ENCODE results near the gene GRHPR.

GRHPR gene

DNA sequence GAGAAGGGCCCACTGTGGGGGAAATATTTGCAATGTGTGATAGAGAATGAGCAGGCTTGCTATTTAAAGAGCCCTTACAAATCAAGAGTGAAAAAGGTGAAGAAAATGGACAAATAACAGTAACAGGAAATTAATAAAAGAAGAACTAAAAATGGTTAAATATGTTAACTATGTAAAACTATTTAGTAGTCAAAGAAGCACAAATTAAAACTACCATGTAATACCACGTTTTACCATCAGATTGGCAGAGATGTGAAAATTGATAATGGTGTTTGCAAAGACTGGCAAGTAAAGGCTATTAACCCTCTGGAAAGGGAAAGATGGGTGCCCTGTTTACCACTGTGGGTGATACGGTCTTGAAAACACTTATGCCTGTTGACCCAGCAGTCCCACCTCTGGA, 23.2 kb upstream of the GRHPR start:
- DNase-seq = no peak

DNA sequence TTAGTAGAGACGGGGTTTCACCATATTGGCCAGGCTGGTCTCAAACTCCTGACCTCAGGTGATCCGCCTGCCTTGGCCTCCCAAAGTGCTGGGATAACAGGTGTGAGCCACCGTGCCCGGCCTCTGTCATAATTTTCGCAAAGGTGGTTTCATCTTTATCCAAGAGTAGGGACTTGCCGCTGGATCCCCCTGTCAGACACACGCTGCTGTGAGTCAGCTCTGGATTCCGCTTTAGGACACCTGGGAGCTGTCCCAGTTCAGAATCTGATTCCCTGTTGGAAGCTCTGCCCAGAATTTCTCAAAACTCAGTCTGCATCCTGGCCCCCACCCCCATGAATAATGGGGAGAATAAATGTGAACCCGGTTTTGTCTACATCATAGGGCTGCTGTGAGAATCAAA, 17.9 kb upstream of the GRHPR start:
- no peak for DNase-seq

DNA sequence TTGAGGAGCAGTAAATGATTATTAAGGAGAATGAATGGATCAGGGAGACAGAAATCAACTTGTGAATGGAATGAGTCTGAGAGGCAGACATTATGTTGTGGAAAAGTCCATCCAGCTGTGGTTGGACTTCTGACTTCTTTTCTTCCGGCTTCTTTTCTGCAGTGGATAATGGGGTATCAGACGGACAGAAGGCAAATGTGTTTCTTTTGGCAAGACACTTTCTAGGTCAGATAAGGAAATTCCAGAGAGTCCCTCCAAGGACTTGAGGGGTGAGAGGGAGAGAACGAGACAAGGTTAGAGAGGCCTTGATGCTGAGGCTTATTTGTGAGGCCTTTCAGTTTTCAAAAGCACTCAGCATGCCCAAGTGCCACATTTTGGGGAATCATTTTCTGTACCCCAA, 17.1 kb upstream of the GRHPR start:
- DNase-seq = no peak

DNA sequence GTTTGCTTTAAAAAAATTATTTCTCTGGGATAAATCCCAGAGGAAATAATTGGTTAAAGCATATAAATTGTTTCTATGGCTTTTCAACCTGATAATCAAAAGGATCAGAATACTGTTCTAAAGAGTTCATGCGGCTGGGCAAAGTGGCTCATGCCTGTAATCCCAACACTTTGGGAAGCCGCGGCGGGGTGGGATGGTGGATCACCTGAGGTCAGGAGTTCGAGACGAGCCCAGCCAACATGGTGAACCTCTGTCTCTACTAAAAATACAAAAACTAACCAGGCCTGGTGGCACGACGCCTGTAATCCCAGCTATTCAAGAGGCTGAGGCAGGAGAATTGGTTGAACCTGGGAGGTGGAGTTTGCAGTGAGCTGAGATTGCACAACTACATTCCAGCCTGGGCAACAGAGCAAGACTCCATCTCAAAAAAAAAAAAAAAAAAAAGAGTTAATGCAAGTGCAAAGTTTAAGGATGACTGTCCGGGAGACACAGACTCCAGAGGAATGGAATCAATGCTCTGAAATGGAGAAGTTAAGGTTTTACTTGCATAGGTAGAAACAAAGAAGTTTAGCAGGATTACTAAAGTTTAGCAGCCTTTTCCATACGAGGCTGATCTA, 16.6 kb upstream of the GRHPR start:
- DNase-seq = no peak

DNA sequence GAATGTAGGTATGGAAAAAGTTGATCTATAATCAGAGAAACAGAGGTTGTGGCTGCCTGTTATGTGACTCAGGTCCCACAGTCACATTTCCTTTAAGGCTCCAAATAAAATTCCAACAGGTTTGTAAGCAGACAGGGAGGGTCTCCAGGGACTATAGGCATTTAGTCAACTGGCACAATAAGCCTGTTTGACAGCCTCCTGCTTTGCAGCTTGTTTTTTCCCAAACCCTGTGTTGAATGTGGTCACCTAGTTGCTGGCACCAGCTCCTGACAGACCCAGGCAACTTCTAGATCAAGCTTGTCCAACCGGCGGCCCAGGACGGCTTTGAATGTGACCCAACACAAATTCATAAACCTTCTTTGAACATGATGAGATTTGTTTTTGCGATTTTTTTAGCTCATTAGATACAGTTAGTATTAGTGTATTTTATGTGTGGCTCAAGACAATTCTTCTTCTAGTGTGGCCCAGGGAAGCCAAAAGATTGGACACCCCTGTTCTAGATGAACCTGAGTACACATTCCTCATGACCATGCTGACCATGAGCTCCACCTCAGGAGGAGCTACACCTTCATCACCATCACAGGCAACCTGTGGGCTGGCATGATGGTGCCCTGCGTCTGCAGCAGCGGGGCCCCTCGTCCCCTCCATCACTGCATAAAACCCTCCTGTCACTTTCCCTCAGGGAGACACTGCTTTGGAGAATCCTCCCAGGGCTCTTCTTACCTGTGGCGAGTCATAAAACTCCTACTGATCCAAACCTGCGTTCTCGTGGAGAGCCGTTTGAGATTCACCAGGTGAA, 15.7 kb upstream of the GRHPR start:
- DNase-seq = no peak

DNA sequence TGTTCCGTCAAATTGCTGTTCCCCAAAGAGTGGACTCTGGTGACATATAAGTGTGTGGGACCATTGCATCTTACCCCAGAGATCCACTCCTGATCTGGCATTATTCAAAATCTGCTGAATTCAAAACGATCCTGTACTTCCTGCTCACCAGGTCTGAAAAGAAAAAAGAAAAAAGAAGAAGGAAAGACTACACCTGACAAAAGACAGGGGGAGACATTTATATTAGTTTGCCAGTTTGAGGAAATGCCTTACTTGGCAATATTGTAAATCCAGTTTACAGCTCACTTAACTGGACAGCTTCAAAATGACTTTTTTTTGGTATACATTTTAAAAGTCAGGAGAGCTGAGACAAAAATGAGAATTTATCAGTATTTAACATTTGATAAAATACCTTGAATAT, 15.0 kb upstream of the GRHPR start:
- DNase-seq = no peak

DNA sequence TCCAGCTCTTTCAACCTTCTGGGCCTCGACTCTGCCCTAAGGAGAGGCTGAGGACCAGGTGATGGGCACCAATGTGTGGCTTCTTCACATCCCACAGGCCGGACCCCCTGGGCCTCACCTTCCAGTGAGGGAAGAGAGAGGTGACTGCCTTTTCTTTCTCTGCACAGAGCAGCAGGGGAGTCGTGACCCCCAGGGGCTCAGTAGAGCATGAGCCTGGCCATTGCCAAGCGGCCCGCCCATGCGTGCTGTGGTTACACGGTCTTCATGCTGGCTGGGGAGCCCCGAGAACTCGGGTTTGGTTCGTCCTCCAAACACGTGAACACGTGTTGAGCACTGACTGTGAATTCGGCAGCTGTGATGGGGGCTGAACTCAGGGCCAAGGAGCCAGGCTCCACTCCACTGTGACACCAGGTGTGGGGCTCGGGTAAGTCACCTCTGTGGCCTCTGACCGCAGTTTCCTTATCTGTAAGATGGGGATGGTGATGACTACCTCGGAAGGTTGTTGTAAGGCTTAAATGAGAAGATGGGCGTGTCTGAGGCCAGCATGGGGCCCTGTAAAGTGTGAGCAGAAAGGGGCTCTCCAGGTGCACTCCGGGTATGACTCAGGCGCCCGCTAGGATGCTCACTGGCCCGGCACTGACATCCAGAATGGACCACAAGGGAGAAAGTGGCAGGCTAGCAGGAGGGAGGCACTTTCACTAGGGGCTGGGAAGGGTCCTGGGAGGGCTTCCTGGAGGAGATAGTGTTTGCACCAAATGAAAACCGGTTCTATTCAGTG, 13.4 kb upstream of the GRHPR start:
- DNase-seq = no peak

DNA sequence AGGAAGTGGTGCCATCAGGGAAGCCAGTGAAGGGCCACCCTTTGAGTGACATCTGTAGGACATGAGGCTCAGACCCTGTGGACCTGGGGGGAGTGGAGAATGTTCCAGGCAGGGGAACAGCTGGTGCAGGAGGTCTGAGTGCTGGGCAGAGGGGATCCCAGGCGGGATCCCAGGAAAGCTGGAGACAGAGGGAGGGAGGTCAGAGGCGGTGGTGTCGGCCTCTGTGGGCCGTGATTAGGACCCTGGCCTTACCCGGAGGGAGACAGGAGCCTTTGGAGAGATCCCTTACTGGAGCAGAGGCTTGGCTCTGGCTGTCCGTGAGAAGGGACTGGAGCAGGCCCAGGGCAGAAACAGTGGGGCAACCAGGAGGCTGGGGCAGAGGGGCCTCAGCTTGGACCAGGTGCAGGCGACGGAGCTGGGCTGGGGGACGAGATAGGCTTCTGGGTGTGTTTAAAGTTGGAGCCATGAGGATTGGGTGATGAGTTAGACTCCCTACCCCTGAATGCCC, 12.1 kb upstream of the GRHPR start:
- DNase-seq = no peak

DNA sequence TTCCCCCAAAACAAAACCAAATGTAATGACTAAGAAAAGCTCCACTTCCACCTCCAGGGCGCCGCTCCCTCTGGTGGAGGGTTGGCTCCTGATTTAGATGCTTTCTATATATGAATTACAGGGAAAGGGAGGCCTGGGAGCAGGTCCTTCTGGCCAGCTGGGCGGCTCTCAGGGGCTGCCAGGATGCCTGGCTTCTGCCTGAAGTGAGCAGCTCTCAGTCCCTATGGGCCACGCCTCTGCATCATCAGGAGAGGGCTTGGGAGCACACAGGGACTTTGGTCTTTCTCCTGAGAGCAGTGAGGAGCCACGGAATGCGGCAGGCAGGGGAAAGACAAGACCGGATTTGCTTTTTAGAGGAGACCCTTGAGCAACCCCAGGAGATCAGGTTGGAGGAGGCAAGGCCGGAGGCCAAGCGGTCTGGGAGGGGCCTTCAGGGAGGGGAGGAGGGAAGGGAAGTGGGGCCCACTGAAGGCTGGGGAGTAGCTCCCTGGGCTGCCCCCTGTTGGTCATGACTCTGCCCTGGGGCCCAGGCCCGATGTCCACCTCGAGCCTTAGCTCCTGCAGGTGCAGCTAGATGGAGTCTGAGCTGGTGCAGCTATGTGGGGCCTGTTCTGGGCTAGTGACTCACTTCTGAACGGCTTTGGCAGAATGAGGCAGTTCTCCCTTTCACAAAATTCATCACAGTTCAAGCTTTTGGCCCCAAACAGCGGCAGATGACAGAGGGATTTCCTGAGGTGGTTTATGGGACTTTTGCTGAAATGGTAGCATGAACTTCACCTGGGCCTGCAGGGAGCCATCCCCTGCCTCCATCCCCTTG, 11.3 kb upstream of the GRHPR start:
- DNase-seq = no peak

DNA sequence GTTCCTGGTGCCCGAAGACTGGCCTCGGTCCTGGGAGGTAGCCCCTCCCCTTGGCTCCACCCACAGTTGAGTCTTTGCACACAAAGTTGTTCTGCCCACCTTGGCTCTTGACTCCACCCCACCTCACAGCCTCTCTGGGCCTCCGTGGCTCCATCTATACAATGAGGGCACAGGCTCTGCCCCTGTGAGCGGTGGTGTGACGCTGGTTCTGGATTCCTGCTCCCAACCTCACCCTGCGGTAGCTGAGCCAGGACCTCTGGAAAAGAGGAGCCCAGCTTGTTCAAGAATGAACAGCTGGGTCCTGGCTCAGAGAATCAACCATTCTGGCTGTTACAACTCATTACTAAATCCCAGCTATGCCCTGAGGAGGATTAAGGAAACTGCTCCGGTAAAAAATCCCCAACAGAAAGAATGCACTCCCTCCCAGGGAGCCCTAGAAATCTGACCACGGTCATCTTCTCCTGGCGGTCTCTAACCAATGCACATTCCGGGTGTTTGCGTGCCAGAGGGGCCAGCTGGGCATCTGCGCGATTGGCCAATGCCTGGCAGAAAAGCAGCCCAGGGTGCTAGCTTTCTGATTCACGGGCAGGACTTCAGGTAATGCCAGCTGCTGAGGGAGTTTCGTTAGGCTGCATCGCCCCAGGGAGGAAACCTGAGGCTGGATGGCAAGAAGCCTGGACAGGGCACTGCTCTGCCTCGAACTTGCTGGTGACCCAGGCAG, 9.9 kb upstream of the GRHPR start:
- DNase-seq = no peak

DNA sequence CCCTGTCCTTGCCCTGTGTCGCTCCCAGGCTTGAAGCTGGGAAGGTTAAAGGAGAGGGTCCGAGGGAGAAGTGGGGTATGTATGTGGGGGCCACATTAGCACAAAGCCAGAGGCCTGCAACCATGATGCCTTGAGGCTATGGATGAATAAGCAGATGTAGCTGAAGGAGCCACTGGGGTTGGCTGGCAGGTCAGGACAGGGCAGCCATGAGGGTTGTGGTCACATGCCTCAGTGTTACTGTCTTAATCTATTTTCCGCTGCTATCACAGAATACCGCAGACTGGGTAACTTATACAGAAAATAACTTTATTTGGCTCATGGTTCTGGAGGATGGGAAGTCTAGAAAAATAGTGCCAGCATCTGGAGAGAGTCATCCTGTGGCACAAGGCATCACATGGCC, 9.2 kb upstream of the GRHPR start:
- no peak for DNase-seq

DNA sequence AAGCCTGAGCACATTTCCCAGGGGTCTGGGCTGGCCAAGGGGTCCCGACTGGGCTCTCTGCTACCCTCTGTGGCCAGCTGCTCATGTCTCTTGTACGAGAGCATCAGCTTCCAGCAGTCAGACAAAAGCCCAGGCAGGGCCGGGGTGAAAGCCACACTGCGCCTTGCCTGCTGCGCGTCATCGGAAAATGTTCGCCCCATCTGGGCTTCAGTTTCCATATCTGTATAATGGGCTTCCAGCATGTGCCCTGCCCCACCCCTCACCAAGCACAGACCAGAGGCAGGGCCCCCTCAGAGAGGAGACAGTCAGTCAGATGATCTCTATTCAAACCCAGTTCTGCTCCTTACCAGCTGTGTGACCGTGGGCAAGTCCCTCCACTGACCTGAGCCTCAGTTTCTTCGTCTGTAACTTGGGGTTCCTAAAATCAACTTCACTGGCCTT, 8.0 kb upstream of the GRHPR start:
- no peak for DNase-seq

DNA sequence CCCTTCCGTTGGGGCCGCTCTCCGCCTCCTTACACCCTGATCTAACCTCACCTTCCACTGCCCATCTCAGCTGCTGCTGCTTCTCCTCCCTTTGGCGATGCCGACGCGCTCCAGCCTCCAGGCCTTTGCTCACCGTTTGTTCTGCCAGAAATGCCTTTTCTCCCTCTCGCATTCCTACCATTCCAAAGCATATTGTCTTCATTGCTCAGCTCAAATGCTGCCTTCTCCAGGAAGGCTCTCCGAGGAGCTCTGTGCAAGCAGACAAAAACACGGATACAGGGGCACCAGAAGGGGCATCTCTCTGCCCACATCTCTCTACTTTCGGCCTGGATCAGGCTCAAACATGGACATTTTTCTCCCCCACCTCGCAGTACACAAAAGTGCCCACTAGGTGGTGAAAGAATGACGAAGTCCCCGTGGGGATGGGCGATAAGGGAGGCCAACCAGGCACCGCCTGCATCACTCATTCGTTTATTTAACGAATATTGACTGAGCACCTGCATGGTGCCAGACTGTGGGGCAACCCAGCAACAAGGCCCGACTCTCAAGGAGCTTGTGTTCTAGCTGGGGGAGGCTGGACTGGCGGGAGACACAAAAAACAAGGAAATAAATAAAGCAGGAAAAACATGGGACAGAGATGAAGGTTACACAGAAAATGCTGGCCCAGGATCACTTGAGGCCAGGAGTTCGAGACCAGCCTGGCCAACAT, 7.3 kb upstream of the GRHPR start:
- peak; percentile 20 for DNase-seq

DNA sequence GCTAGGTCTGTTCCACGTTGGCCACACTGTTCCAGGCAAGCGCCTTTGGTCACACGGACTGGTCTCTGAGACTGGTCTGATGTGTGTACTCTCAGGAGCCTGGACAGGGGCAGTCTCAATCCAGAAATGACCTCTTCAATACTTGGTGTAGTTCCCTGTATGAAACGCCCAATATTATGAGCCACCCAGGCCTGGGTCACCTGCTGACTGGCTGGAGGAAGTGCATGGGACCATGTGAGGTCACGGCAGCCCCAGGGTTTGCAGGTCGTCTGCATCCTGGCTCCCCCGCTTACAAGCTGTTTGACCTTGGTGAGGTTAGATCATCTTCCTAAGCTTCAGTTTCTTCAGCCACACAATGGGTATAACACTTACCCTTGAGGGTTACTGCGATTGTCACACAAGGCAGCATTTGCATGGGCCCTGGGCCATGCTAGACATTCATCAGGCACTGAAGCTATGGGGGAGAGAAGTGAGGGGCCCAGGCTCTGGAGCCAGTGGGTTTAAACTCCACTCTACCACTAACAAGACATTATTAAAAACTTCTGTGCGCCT, 5.2 kb upstream of the GRHPR start:
- no peak for DNase-seq

DNA sequence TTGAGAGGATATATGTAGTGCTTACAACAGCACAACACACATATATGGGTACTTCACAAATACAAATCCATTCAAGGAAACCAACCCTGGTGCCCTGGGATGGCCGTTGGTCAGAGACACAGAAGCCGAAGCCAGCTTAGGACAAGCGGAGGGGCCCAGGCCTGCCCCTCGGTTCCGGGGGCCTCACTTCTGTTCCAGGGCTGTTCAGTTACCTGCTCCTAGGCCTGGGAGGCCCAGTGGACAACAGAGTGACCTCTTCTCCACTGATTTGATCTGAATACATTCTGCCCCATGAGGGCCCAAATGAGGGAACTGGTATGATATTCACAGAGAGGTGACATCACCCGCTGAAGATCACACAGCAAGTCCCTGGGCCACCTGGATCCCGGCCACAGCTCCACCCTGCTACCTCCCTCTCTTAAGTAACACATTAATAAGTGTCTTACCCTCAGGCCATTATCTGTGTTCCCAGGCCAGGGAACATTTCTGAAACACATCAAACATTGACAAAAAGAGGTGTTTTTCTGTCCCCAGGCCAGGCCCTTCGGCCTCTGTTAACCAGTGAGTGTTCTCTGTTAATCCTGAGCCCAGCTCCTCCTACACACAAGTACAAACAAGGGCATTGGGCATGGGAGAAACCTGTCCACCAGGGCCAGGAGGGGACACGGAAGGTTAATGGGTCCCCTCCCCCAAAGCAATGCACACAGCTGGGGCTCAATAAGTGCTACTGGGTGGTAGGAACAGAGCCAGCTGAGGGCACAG, 4.5 kb upstream of the GRHPR start:
- no peak for DNase-seq

DNA sequence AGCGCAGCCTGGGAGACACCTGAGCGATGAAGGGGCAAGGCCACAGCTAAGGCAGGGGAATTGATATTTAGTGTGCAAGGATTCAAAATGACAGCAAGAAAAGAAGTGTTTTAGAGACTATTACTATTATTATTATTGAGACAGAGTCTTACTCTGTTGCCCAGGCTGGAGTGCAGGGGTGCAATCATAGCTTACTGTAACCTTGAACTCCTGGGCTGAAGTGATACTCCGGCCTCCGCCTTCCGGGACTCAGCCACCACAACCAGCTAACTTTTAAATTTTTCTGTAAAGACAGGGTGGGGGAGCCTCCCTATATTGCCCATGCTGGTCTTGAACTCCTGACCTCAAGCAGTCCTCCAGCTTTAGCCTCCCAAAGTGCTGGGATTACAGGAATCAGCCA, 3.3 kb upstream of the GRHPR start:
- DNase-seq = no peak

DNA sequence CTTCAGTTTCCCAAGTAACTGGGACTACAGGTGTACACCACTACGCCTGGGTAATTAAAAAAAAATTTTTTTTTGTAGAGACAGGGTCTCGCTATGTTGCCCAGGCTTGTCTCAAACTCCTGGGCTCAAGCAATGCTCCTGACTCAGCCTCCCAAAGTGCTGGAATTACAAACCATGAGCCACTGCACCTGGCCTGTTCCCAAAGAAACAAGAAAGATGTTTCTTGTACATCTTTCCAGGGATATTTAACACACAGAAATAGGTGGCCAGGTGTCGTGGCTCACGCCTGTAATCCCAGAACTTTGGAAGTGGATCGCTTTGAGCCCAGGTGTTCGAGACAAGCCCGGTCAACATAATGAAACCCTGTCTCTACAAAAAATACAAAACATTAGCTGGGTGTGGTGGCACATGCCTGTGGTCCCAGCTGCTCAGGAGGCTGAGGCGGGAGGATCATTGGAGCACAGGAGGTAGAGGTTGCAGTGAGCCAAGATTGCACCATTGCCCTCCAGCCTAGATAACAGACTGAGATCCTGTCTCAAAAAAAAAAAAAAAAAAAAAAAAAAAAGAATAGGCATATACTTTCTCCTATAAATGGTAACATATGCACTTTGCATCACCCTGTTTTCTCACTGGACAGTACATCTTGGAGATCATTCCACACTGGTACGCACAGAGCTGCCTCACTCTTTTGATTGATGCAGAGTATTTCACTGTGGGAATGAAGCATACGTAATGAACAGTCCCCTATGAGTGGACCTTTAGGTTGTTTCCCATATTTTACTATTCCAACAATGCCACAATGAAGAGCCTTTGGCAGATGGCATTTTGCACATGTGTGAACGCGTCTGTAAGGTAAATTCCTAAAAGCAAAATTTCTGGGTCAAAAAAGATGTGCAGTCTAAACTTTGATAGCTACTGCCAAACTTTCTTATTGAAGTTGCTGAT, 2.0 kb upstream of the GRHPR start:
- DNase-seq = no peak

DNA sequence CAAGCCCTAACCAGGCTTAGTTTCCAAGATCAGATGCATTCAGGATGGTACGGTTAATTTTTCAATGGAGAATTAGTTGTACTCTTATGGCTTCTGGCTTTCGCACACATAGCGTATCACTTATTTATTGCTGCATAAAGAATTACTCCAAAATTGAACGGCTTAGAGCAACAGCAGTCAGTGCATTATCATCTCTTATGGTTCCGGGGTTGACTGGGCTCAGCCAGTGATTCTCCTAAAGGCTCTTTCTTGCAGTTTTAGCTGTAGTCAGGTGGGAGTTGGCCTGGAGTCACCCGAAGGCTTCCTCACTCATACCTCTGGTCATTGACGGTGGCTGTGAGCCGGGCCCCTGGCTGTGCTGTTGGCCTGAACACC, 595 bp upstream of the GRHPR start:
- no peak for DNase-seq

DNA sequence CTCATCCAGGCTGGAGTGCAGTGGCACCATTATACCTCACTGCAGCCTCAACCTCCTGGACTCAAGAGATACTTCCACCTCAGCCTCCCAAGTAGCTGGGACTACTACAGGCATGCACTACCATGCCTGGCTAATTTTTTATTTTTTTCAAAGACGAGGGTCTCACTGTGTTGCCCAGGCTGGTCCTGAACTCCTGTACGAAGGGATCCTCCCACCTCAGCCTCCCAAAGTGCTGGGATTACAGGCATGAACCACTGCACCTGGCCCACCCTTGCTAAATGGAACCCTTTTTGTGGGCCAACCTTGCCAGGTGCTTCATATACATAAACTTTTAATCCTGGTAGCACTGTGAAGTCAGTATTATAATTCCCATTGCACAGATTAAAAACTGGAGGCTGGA, 1.0 kb downstream of the GRHPR start:
- DNase-seq = no peak
